K562 (cell line): Measurements from ENCODE around the gene NLK. TPM values are rescaled to one million over a fixed set of nuclear protein-coding genes. Genes with fewer than 3 reads are reported as not detected.

Source experiments
- ATAC-seq: fragments of 200-7000 bp; cut with Tn5 transposase; 3 replicates; pipeline ENCODE4 v1.9.1; 2020; ENCODE audit warnings: moderate library complexity
- BruUV-seq: library from RNA; stranded (reverse); fragments of 400-500 nt; replicated peaks from 2 replicates; lab custom pipeline; 2021; lab: Mats Ljungman, UMichigan
- CTCF ChIA-PET: fragments of 300-600 bp; formaldehyde crosslinking; extraction: SDS; loops from one replicate; lab custom pipeline; 2021; ENCODE audit warnings: low intra/inter-chr PET ratio; lab: Yijun Ruan, JAX
- POLR2A ChIA-PET: fragments of 300-600, 350-650 bp; sonication (Branson Sonifier 250); formaldehyde crosslinking; extraction: SDS; loops from one replicate; lab custom pipeline; 2021; ENCODE audit warnings: antibody characterized with exemption, inconsistent platforms; lab: Yijun Ruan, JAX
- DNase-seq, 4 experiments: peaks; one replicate each; pipeline versions ENCODE4 v3.0.0 to v3.0.0-alpha.2; 2011 to 2018; ENCODE audit warnings: low spot score in 3 of 4, mixed read lengths in 3 of 4; ENCODE audit errors: extremely low read depth in 1 of 4
- FAIRE-seq: peaks from 2 replicates; lab custom pipeline; 2011; peaks lifted over from hg19 to GRCh38; lab: Jason Lieb, UNC
- H2AFZ ChIP-seq: 2 replicates; pipeline ENCODE4 v1.6.0; 2011; ENCODE audit warnings: low read depth, low read length, control low read depth, inconsistent platforms
- H3K27ac ChIP-seq: fragments of 200-600 bp; 3 replicates; pipeline ENCODE4 v1.8.0; 2011; ENCODE audit warnings: low read depth, mild to moderate bottlenecking, control low read depth, inconsistent platforms, low read length, moderate library complexity, mixed read lengths; ENCODE audit errors: extremely low read depth
- H3K27me3 ChIP-seq, 2 experiments: fragments of 300-600 bp in 1 of 2; 2 replicates in 1 of 2; 3 replicates in 1 of 2; pipeline versions ENCODE4 v1.6.0 to v1.8.0; 2011; ENCODE audit warnings: inconsistent platforms in 2 of 2, low read length in 2 of 2, mild to moderate bottlenecking in 1 of 2, mixed read lengths in 1 of 2, moderate library complexity in 1 of 2; ENCODE audit not compliant: control insufficient read depth in 2 of 2, insufficient read depth in 2 of 2
- H3K36me3 ChIP-seq: fragments of 300-600 bp; 3 replicates; pipeline ENCODE4 v1.8.0; 2011; ENCODE audit warnings: mild to moderate bottlenecking, low read length, inconsistent platforms; ENCODE audit not compliant: control insufficient read depth, insufficient read depth
- H3K4me1 ChIP-seq, 2 experiments: fragments of 200-600 bp in 1 of 2; replicated peaks in 1 of 2; 2 replicates in 1 of 2; 3 replicates in 1 of 2; pipeline versions ENCODE4 v1.5.1 to v1.8.0; 2011; ENCODE audit warnings: inconsistent platforms in 2 of 2, low read length in 2 of 2, mild to moderate bottlenecking in 1 of 2, mixed read lengths in 1 of 2, moderate library complexity in 1 of 2; ENCODE audit not compliant: control insufficient read depth in 2 of 2, insufficient read depth in 2 of 2
- H3K4me2 ChIP-seq: 2 replicates; pipeline ENCODE4 v1.6.1; 2011; ENCODE audit warnings: low read length, control low read depth, inconsistent platforms, mixed read lengths; ENCODE audit not compliant: insufficient read depth
- H3K4me3 ChIP-seq: fragments of 200-600 bp; sonication (generic), shearing (Covaris generic); 2 replicates; pipeline ENCODE4 v1.5.1; 2016; ENCODE audit warnings: control low read depth, inconsistent platforms
- H3K79me2 ChIP-seq: fragments of 200-600 bp; 3 replicates; pipeline ENCODE4 v1.8.0; 2011; ENCODE audit warnings: low read length, inconsistent platforms; ENCODE audit not compliant: control insufficient read depth, insufficient read depth
- H3K9ac ChIP-seq, 2 experiments: 2 replicates each; pipeline versions ENCODE4 v1.6.0 to v1.6.1; 2011; ENCODE audit warnings: low read depth in 2 of 2, low read length in 2 of 2, control low read depth in 1 of 2, inconsistent platforms in 1 of 2, mild to moderate bottlenecking in 1 of 2, mixed read lengths in 1 of 2; ENCODE audit not compliant: insufficient read depth in 1 of 2
- H3K9me1 ChIP-seq: one replicate; pipeline ENCODE4 v1.6.0; 2011; ENCODE audit warnings: inconsistent platforms, mild to moderate bottlenecking, low read length, moderate library complexity; ENCODE audit not compliant: control insufficient read depth, insufficient read depth
- H3K9me3 ChIP-seq: replicated peaks from 2 replicates; pipeline ENCODE4 v1.5.1; 2011; ENCODE audit warnings: low read depth, low read length, inconsistent platforms; ENCODE audit not compliant: control insufficient read depth, insufficient read depth
- H4K20me1 ChIP-seq: replicated peaks from 2 replicates; pipeline ENCODE4 v1.6.1; 2011; ENCODE audit warnings: low read length, inconsistent platforms, mixed read lengths; ENCODE audit not compliant: control insufficient read depth, insufficient read depth
- CBFA2T2 ChIP-seq: fragments of 450-650 bp; conservative IDR thresholded peaks from 2 replicates; pipeline ENCODE4 v1.6.1; 2017; ENCODE audit warnings: mild to moderate bottlenecking
- CBFA2T3 ChIP-seq: fragments of 450-650 bp; IDR thresholded peaks from 2 replicates; pipeline ENCODE4 v1.6.1; 2017
- CEBPB ChIP-seq: fragments of 450-650 bp; IDR thresholded peaks from 2 replicates; pipeline ENCODE4 v1.6.1; 2016; ENCODE audit warnings: missing genetic modification characterization, missing compliant biosample characterization
- CEBPG ChIP-seq, 3 experiments: fragments of 200-800 bp in 1 of 3; sonication (Bioruptor generic) in 1 of 3; sonication (generic) in 1 of 3; formaldehyde crosslinking in 1 of 3; IDR thresholded peaks in 2 of 3; conservative IDR thresholded peaks in 1 of 3; 2 replicates each; pipeline versions ENCODE4 v1.6.1 to v1.8.0; 2016 to 2022; ENCODE audit warnings: missing compliant biosample characterization in 2 of 3, missing genetic modification characterization in 2 of 3, mild to moderate bottlenecking in 1 of 3, missing genetic modification reagents in 1 of 3
- CREBBP ChIP-seq: IDR thresholded peaks from one replicate; pipeline ENCODE4 v1.6.1; 2012; ENCODE audit warnings: low read depth, mild to moderate bottlenecking, control low read depth, inconsistent platforms, low read length
- NR3C1 ChIP-seq: sonication (generic); formaldehyde crosslinking; IDR thresholded peaks from 2 replicates; pipeline ENCODE4 v1.8.1; 2022; ENCODE audit warnings: missing genetic modification reagents
- RCOR1 ChIP-seq, 2 experiments: IDR thresholded peaks; 2 replicates each; pipeline ENCODE4 v1.6.1; 2012; ENCODE audit warnings: low read depth in 2 of 2, low read length in 2 of 2, borderline replicate concordance in 1 of 2, improper control_type of control experiment in 1 of 2
- WGBS: fragments of 100-300 bp; shearing (Covaris generic); methylation state at CpG from one replicate; pipeline ENCODE4 v1.1.6; 2016; ENCODE audit warnings: low coverage, mixed read lengths; ENCODE audit not compliant: insufficient coverage; ENCODE audit errors: missing lambda C conversion rate; 5-methylcytosine and 5-hydroxymethylcytosine counted together
- in situ Hi-C: fragments of 300-500 bp; cut with MboI; formaldehyde crosslinking; loops from 4 replicates; pipeline ENCODE4 v1.15.0; 2018; ENCODE audit warnings: inconsistent platforms, mixed read lengths
- intact Hi-C: fragments of 100-400 bp; cut with micrococcal nuclease; formaldehyde crosslinking; loops from 2 replicates; pipeline ENCODE4 v1.14.2; 2022
- polyA plus RNA-seq, 8 experiments: library from polyadenylated mRNA; depleted of rRNA in 4 of 8; stranded (reverse) in 5 of 8; unstranded in 3 of 8; fragments of >200 nt; fragmentation: Nextera tagmentation in 2 of 8; fragmentation: Illumina TruSeq in 1 of 8; extraction: Ambion mirVana in 2 of 8; extraction: Trizol in 1 of 8; gene quantifications; 2 replicates each; pipeline versions ENCODE4 v1.2.1 to v1.2.3, GENCODE V29; 2011 to 2014; ENCODE audit warnings: inconsistent platforms in 1 of 8, missing spikeins in 1 of 8
- total RNA-seq, 7 experiments: library from RNA; depleted of rRNA in 6 of 7; stranded (reverse); fragments of >200 nt in 6 of 7; fragmentation: Illumina TruSeq in 2 of 7; extraction: Trizol in 2 of 7; gene quantifications; 2 replicates each; pipeline versions ENCODE4 v1.2.1 to v1.2.3, GENCODE V29; 2011 to 2021; ENCODE audit warnings: low replicate concordance in 1 of 7

NLK gene
- total and polyA plus RNA-seq, 9 of the 15 experiments (the other 6 are each of a cell fraction or from before 2014, with no cell fraction given), result 10.9 to 59.6 (median 26.7) TPM

- Histone ChIP-seq H3K4me3 (no peak overlapping the region), H3K36me3 (0 out of 3 replicates have a peak, but pooled peaks cover 2% of the 10 kb centered on the region), H3K9me3 (no peaks in the 10 kb centered on the region), H3K4me2 (no peak overlapping the region), H3K9ac (no peak overlapping the region), H3K27me3 (no peaks in the 10 kb centered on the region), H3K79me2 (peaks cover 89% of the 10 kb centered on the region), H3K9me1 (no peaks in the 10 kb centered on the region), H3K27ac (no peak overlapping the region), H3K4me1 (peaks cover 0 to 28% of the 10 kb centered on the region in 2 experiments; a peak in 3 of 5 replicates), H4K20me1 (no peaks in the 10 kb centered on the region), H2AFZ (no peak overlapping the region)
- intact Hi-C loops, result no loop called here
- FAIRE-seq (no peak), DNase-seq (no peak), ATAC-seq (no peak)
- WGBS, result 53% methylated on average over 3 of the region's 3 CpGs
- BruUV-seq, result no TSS peak
- in situ Hi-C loops, result no loop called here
- TF ChIP-seq RCOR1 (IDR thresholded peaks at IDR 0.05; ENCODE audit: borderline replicate concordance in 1 of 2, low read depth in 2 of 2, low read length in 2 of 2), result no peak
- no peak for TF ChIP-seq CEBPG (CRISPR knock-in tag; IDR thresholded peaks at IDR 0.05)
- 0 out of 4 replicates have a peak, but pooled peaks of 1 of the 2 experiments have one; percentile 31 for TF ChIP-seq CEBPG (tag; conservative IDR thresholded peaks at IDR 0.05 in 1 of 2, IDR thresholded peaks at IDR 0.05 in 1 of 2)
- no peak for TF ChIP-seq CREBBP
- no peak for TF ChIP-seq NR3C1
- peak; percentile 36; the same call in 1 of the 2 replicates for TF ChIP-seq CBFA2T3
- TF ChIP-seq CBFA2T2, result 0 out of 2 replicates have a peak, but pooled peaks have one; percentile 12
- peak; percentile 50 for TF ChIP-seq CEBPB (tag)
- ChIA-PET POLR2A (interaction anchor here (0.7 to 0.8 kb wide), 2 partner anchors 14 to 33 kb away, joined by 4 read pairs; no protein-coding TSS in a partner anchor), CTCF (no interaction called here)
Measured at GRCh38 chr17:28078341-28079229, 36.1 kb downstream of the NLK start.
